Adrenal gland (tissue), 5 donors: ENCODE results near the gene RAF1.

Source experiments
- POLR2A ChIP-seq, 2 donors: fragments of 450-650 bp; IDR thresholded peaks; one replicate each; pipeline ENCODE4 v1.6.1; 2017; ENCODE audit warnings: antibody characterized with exemption in 2 of 2, mild to moderate bottlenecking in 2 of 2, moderate library complexity in 1 of 2
- TF ChIP-seq, protein P1 (sequence below), 6 experiments: fragments of 450-650 bp in 4 of 6; fragments of 200-600 bp in 2 of 6; sonication (generic) in 1 of 6; IDR thresholded peaks; 1 replicate in 5 of 6; 2 replicates in 1 of 6; pipeline versions ENCODE4 v1.5.1 to v1.8.0; 2016 to 2021; ENCODE audit warnings: antibody characterized with exemption in 6 of 6, mild to moderate bottlenecking in 2 of 6, moderate library complexity in 1 of 6
- donor health status: DM: no; HTN: no; CAD: no.

DNA sequence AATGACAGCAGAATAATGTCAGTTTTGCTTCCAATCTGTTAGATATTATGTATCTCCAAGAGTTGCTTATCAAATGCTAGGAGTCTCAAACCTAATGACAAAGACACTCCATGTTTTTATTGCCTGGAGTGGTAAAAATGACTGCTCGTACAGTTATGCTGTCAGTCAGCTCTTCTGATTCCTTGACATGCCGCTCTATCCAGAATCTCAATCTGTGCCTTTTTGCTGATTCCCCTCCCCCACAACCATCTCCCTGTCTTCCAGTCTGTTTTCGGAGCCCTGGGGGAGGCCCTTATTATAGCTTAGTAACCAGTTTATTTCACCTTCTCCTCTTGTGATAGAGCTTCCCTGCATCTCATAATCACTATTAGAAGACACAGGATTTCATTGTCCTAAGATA lies 104.4 kb downstream of the RAF1 start:
- TF ChIP-seq, protein P1, sequence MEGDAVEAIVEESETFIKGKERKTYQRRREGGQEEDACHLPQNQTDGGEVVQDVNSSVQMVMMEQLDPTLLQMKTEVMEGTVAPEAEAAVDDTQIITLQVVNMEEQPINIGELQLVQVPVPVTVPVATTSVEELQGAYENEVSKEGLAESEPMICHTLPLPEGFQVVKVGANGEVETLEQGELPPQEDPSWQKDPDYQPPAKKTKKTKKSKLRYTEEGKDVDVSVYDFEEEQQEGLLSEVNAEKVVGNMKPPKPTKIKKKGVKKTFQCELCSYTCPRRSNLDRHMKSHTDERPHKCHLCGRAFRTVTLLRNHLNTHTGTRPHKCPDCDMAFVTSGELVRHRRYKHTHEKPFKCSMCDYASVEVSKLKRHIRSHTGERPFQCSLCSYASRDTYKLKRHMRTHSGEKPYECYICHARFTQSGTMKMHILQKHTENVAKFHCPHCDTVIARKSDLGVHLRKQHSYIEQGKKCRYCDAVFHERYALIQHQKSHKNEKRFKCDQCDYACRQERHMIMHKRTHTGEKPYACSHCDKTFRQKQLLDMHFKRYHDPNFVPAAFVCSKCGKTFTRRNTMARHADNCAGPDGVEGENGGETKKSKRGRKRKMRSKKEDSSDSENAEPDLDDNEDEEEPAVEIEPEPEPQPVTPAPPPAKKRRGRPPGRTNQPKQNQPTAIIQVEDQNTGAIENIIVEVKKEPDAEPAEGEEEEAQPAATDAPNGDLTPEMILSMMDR (IDR thresholded peaks at IDR 0.05): no peak
- no peak for TF ChIP-seq POLR2A (IDR thresholded peaks at IDR 0.05)
